ENCODE measurements around the gene SOX30.

Gene SOX30

GRCh38 chr5:157607371-157608161, 44.7 kb downstream of the SOX30 start:
- DNase-seq (ENCODE audit: low spot score): peak; percentile 22

- no peak for DNase-seq (ENCODE audit: low spot score)
Measured at GRCh38 chr5:157606046-157606445, 46.2 kb downstream of the SOX30 start.

GRCh38 chr5:157603333-157604190, 48.7 kb downstream of the SOX30 start:
- peak; percentile 55 for DNase-seq (ENCODE audit: low spot score)

- no peak for DNase-seq (ENCODE audit: low spot score)
Measured at GRCh38 chr5:157602505-157602904, 49.7 kb downstream of the SOX30 start.

GRCh38 chr5:157600252-157600651, 52.0 kb downstream of the SOX30 start:
- no peak for DNase-seq (ENCODE audit: low spot score)

- DNase-seq (ENCODE audit: low spot score): no peak
Measured at GRCh38 chr5:157599565-157599964, 52.7 kb downstream of the SOX30 start.

GRCh38 chr5:157598350-157598936, 53.8 kb downstream of the SOX30 start:
- no peak for DNase-seq (ENCODE audit: low spot score)

- no peak for DNase-seq (ENCODE audit: low spot score)
Measured at GRCh38 chr5:157597277-157597676, 55.0 kb downstream of the SOX30 start.

- DNase-seq (ENCODE audit: low spot score): no peak
Measured at GRCh38 chr5:157596487-157596886, 55.8 kb downstream of the SOX30 start.

GRCh38 chr5:157594675-157595459, 57.4 kb downstream of the SOX30 start:
- no peak for DNase-seq (ENCODE audit: low spot score)

GRCh38 chr5:157594257-157594656, 58.0 kb downstream of the SOX30 start:
- DNase-seq (ENCODE audit: low spot score): no peak

- DNase-seq (ENCODE audit: low spot score): no peak
Measured at GRCh38 chr5:157593052-157593757, 59.0 kb downstream of the SOX30 start.

GRCh38 chr5:157592594-157592993, 59.6 kb downstream of the SOX30 start:
- no peak for DNase-seq (ENCODE audit: low spot score)

GRCh38 chr5:157590478-157590877, 61.8 kb downstream of the SOX30 start:
- DNase-seq (ENCODE audit: low spot score): no peak

GRCh38 chr5:157584628-157585027, 67.6 kb downstream of the SOX30 start:
- DNase-seq (ENCODE audit: low spot score): no peak

GRCh38 chr5:157582731-157583620, 69.3 kb downstream of the SOX30 start:
- DNase-seq (ENCODE audit: low spot score): no peak

GRCh38 chr5:157581901-157582300, 70.3 kb downstream of the SOX30 start:
- no peak for DNase-seq (ENCODE audit: low spot score)

GRCh38 chr5:157578079-157578780, 74.0 kb downstream of the SOX30 start:
- no peak for DNase-seq (ENCODE audit: low spot score)

GRCh38 chr5:157576678-157577077, 75.6 kb downstream of the SOX30 start:
- DNase-seq (ENCODE audit: low spot score): no peak

Measured in AG08396 (cell line).